Activated naive CD4-positive, alpha-beta T cell treated with anti-CD3 and anti-CD28 coated beads, Interleukin-2, amount 10 ng/mL, durations not matched to agents 7 days and 5 days (primary cell): ENCODE results near the gene ZBTB40.

ENCODE experiments used
- CTCF ChIA-PET: fragments of 350-600 bp; sonication (Branson Sonifier 250); formaldehyde crosslinking; loops from one replicate; lab custom pipeline; 2021; ENCODE audit warnings: antibody characterized with exemption; lab: Charles Lee
- DNase-seq: peaks from one replicate; pipeline ENCODE4 v3.0.0-alpha.2; 2020
- H3K27ac Mint-ChIP-seq: one replicate; pipeline ENCODE4 v1.8.0; 2021; ENCODE audit warnings: mild to moderate bottlenecking, moderate library complexity, mixed read lengths
- H3K27me3 Mint-ChIP-seq: one replicate; pipeline ENCODE4 v1.8.0; 2021; ENCODE audit warnings: mild to moderate bottlenecking, mixed read lengths
- H3K36me3 Mint-ChIP-seq: one replicate; pipeline ENCODE4 v1.8.0; 2021; ENCODE audit warnings: mixed read lengths
- H3K4me1 Mint-ChIP-seq: one replicate; pipeline ENCODE4 v1.8.0; 2021; ENCODE audit warnings: mixed read lengths
- H3K4me3 Mint-ChIP-seq: one replicate; pipeline ENCODE4 v1.8.0; 2021; ENCODE audit warnings: mild to moderate bottlenecking, moderate library complexity, mixed read lengths
- H3K9me3 Mint-ChIP-seq: one replicate; pipeline ENCODE4 v1.8.0; 2021; ENCODE audit warnings: mixed read lengths

ZBTB40 gene

GRCh38 chr1:22566161-22566560 lies 114.5 kb downstream of the ZBTB40 start:
- no peak overlapping the region for H3K27ac Mint-ChIP-seq
- H3K36me3 Mint-ChIP-seq: no peaks in the 10 kb centered on the region
- H3K9me3 Mint-ChIP-seq: no peaks in the 10 kb centered on the region
- CTCF ChIA-PET: no interaction called here
- DNase-seq: no peak
- H3K4me1 Mint-ChIP-seq: no peaks in the 10 kb centered on the region
- peaks cover 61% of the 10 kb centered on the region for H3K27me3 Mint-ChIP-seq
- H3K4me3 Mint-ChIP-seq: no peak overlapping the region

GRCh38 chr1:22567197-22567596 lies 115.5 kb downstream of the ZBTB40 start:
- H3K4me1 Mint-ChIP-seq: no peaks in the 10 kb centered on the region
- CTCF ChIA-PET: no interaction called here
- H3K36me3 Mint-ChIP-seq: no peaks in the 10 kb centered on the region
- no peak overlapping the region for H3K4me3 Mint-ChIP-seq
- DNase-seq: no peak
- H3K27me3 Mint-ChIP-seq: peaks cover 50% of the 10 kb centered on the region
- no peak overlapping the region for H3K27ac Mint-ChIP-seq
- no peaks in the 10 kb centered on the region for H3K9me3 Mint-ChIP-seq

- Mint-ChIP-seq H3K9me3 (no peaks in the 10 kb centered on the region), H3K27me3 (peaks cover 43% of the 10 kb centered on the region), H3K4me3 (no peak overlapping the region), H3K4me1 (no peaks in the 10 kb centered on the region), H3K36me3 (no peaks in the 10 kb centered on the region), H3K27ac (no peak overlapping the region)
- CTCF ChIA-PET: no interaction called here
- no peak for DNase-seq
Measured at GRCh38 chr1:22567994-22568393, 116.3 kb downstream of the ZBTB40 start.

GRCh38 chr1:22569269-22569668 lies 117.6 kb downstream of the ZBTB40 start:
- no peaks in the 10 kb centered on the region for H3K9me3 Mint-ChIP-seq
- H3K27ac Mint-ChIP-seq: no peak overlapping the region
- H3K4me1 Mint-ChIP-seq: no peaks in the 10 kb centered on the region
- CTCF ChIA-PET: no interaction called here
- H3K36me3 Mint-ChIP-seq: no peaks in the 10 kb centered on the region
- DNase-seq: no peak
- no peak overlapping the region for H3K4me3 Mint-ChIP-seq
- peaks cover 33% of the 10 kb centered on the region for H3K27me3 Mint-ChIP-seq

- Mint-ChIP-seq H3K9me3 (no peaks in the 10 kb centered on the region), H3K4me1 (no peaks in the 10 kb centered on the region), H3K4me3 (no peak overlapping the region), H3K27me3 (peaks cover 23% of the 10 kb centered on the region), H3K36me3 (no peaks in the 10 kb centered on the region), H3K27ac (no peak overlapping the region)
- no peak for DNase-seq
- CTCF ChIA-PET: no interaction called here
Measured at GRCh38 chr1:22570140-22570909, 118.7 kb downstream of the ZBTB40 start.

- CTCF ChIA-PET: no interaction called here
- no peak for DNase-seq
- H3K36me3 Mint-ChIP-seq: peaks cover 3% of the 10 kb centered on the region
- H3K27me3 Mint-ChIP-seq: no peaks in the 10 kb centered on the region
- H3K4me1 Mint-ChIP-seq: no peaks in the 10 kb centered on the region
- no peak overlapping the region for H3K4me3 Mint-ChIP-seq
- H3K9me3 Mint-ChIP-seq: peaks cover 13% of the 10 kb centered on the region
- no peak overlapping the region for H3K27ac Mint-ChIP-seq
Measured at GRCh38 chr1:22572818-22573217, 121.2 kb downstream of the ZBTB40 start.

GRCh38 chr1:22573237-22573636 lies 121.6 kb downstream of the ZBTB40 start:
- H3K4me1 Mint-ChIP-seq: no peaks in the 10 kb centered on the region
- no peaks in the 10 kb centered on the region for H3K27me3 Mint-ChIP-seq
- H3K4me3 Mint-ChIP-seq: no peak overlapping the region
- H3K27ac Mint-ChIP-seq: no peak overlapping the region
- DNase-seq: no peak
- CTCF ChIA-PET: no interaction called here
- peaks cover 4% of the 10 kb centered on the region for H3K36me3 Mint-ChIP-seq
- H3K9me3 Mint-ChIP-seq: peaks cover 17% of the 10 kb centered on the region

- H3K4me3 Mint-ChIP-seq: no peak overlapping the region
- H3K4me1 Mint-ChIP-seq: no peaks in the 10 kb centered on the region
- peaks cover 4% of the 10 kb centered on the region for H3K36me3 Mint-ChIP-seq
- peaks cover 33% of the 10 kb centered on the region for H3K9me3 Mint-ChIP-seq
- CTCF ChIA-PET: no interaction called here
- H3K27me3 Mint-ChIP-seq: no peaks in the 10 kb centered on the region
- H3K27ac Mint-ChIP-seq: no peak overlapping the region
- DNase-seq: no peak
Measured at GRCh38 chr1:22575532-22576149, 124.0 kb downstream of the ZBTB40 start.

- no peaks in the 10 kb centered on the region for H3K27me3 Mint-ChIP-seq
- H3K27ac Mint-ChIP-seq: no peak overlapping the region
- peaks cover 33% of the 10 kb centered on the region for H3K9me3 Mint-ChIP-seq
- peaks cover 4% of the 10 kb centered on the region for H3K36me3 Mint-ChIP-seq
- CTCF ChIA-PET: no interaction called here
- no peaks in the 10 kb centered on the region for H3K4me1 Mint-ChIP-seq
- no peak overlapping the region for H3K4me3 Mint-ChIP-seq
- DNase-seq: no peak
Measured at GRCh38 chr1:22576150-22576544, 124.5 kb downstream of the ZBTB40 start.

- Mint-ChIP-seq H3K9me3 (peaks cover 33% of the 10 kb centered on the region), H3K27ac (no peak overlapping the region), H3K4me3 (no peak overlapping the region), H3K27me3 (no peaks in the 10 kb centered on the region), H3K36me3 (peaks cover 4% of the 10 kb centered on the region), H3K4me1 (no peaks in the 10 kb centered on the region)
- CTCF ChIA-PET: no interaction called here
- no peak for DNase-seq
Measured at GRCh38 chr1:22576617-22577016, 125.0 kb downstream of the ZBTB40 start.

GRCh38 chr1:22578732-22579361 lies 127.2 kb downstream of the ZBTB40 start:
- CTCF ChIA-PET: no interaction called here
- no peak for DNase-seq
- H3K36me3 Mint-ChIP-seq: peaks cover 4% of the 10 kb centered on the region

GRCh38 chr1:22579541-22580155 lies 128.0 kb downstream of the ZBTB40 start:
- no peaks in the 10 kb centered on the region for H3K4me1 Mint-ChIP-seq
- no peak overlapping the region for H3K4me3 Mint-ChIP-seq
- CTCF ChIA-PET: no interaction called here
- H3K9me3 Mint-ChIP-seq: peaks cover 33% of the 10 kb centered on the region
- no peaks in the 10 kb centered on the region for H3K27me3 Mint-ChIP-seq
- peaks cover 4% of the 10 kb centered on the region for H3K36me3 Mint-ChIP-seq
- no peak overlapping the region for H3K27ac Mint-ChIP-seq
- no peak for DNase-seq

More at GRCh38 chr1:22578732-22579361, 127.2 kb downstream of the ZBTB40 start:
- Mint-ChIP-seq H3K27me3 (no peaks in the 10 kb centered on the region), H3K27ac (no peak overlapping the region), H3K9me3 (peaks cover 33% of the 10 kb centered on the region), H3K4me3 (no peak overlapping the region), H3K4me1 (no peaks in the 10 kb centered on the region)
